MM.1S (cell line): ENCODE results near the gene FOSL1.

Experiments used
- EZH2phosphoT487 ChIP-seq: fragments of 300-600 bp; sonication (generic); IDR thresholded peaks from 2 replicates; pipeline ENCODE4 v1.6.1; 2018; ENCODE audit warnings: antibody characterized with exemption, low read length
- TF ChIP-seq, protein P1 (sequence below): fragments of 300-600 bp; sonication (generic); IDR thresholded peaks from 2 replicates; pipeline ENCODE4 v1.5.1; 2016; ENCODE audit warnings: antibody characterized with exemption, low read length, mixed read lengths

DNA sequence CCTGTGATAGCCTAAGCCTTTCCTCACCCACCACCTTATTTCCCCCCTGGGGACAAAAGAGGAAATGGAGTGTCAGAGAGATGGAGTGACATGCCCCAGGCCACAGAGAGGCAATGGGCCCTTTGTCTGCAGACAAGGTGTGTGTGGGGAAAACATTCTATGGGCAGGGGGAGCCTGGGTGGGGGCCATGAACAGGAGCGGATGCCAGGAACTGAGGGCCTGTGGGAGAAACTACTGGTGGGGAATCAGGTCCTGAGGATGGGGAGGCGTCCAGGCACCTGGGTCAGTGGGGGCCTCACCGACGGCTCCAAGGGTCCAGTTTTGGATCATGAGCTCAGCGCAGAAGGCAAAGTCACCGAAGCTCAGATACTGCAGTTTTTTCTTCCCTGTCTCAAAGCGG, 15.0 kb downstream of the FOSL1 start:
- TF ChIP-seq, protein P1, sequence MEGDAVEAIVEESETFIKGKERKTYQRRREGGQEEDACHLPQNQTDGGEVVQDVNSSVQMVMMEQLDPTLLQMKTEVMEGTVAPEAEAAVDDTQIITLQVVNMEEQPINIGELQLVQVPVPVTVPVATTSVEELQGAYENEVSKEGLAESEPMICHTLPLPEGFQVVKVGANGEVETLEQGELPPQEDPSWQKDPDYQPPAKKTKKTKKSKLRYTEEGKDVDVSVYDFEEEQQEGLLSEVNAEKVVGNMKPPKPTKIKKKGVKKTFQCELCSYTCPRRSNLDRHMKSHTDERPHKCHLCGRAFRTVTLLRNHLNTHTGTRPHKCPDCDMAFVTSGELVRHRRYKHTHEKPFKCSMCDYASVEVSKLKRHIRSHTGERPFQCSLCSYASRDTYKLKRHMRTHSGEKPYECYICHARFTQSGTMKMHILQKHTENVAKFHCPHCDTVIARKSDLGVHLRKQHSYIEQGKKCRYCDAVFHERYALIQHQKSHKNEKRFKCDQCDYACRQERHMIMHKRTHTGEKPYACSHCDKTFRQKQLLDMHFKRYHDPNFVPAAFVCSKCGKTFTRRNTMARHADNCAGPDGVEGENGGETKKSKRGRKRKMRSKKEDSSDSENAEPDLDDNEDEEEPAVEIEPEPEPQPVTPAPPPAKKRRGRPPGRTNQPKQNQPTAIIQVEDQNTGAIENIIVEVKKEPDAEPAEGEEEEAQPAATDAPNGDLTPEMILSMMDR = no peak
- TF ChIP-seq EZH2phosphoT487 = no peak
